Esophagus squamous epithelium (tissue), 5 donors: ENCODE data around the gene P4HA2. TPM values are rescaled to one million over a fixed set of nuclear protein-coding genes. Genes with fewer than 3 reads are reported as not detected.

Experiments used
- DNase-seq: peaks from one replicate; lab custom pipeline; 2025; lab: John Stamatoyannopoulos, UW
- H3K27ac ChIP-seq, 4 donors: fragments of 200-600 bp; sonication (generic); one replicate each; pipeline ENCODE4 v1.5.1; 2016 to 2019; ENCODE audit warnings: mild to moderate bottlenecking in 1 of 4
- H3K27me3 ChIP-seq, 4 donors: fragments of 200-600 bp; sonication (generic); 1 replicate in 3 of 4; 2 replicates in 1 of 4; pipeline versions ENCODE4 v1.5.1 to v1.6.0; 2017 to 2021; ENCODE audit warnings: antibody characterized with exemption in 1 of 4
- H3K36me3 ChIP-seq, 3 donors: fragments of 200-600 bp; sonication (generic); one replicate each; pipeline ENCODE4 v1.5.1; 2016 to 2019
- H3K4me1 ChIP-seq, 3 donors: fragments of 200-600 bp; sonication (generic); one replicate each; pipeline ENCODE4 v1.5.1; 2017 to 2019
- H3K4me3 ChIP-seq, 4 donors: fragments of 200-600 bp; sonication (generic); 1 replicate in 3 of 4; 2 replicates in 1 of 4; pipeline ENCODE4 v1.5.1; 2016 to 2019; ENCODE audit warnings: mild to moderate bottlenecking in 2 of 4, moderate library complexity in 1 of 4
- H3K9me3 ChIP-seq, 3 donors: fragments of 200-600 bp; sonication (generic); one replicate each; pipeline ENCODE4 v1.5.1; 2016 to 2019
- CTCF ChIP-seq, 6 experiments: fragments of 450-650 bp in 4 of 6; fragments of 200-600 bp in 2 of 6; sonication (generic) in 2 of 6; IDR thresholded peaks; one replicate each; pipeline ENCODE4 v1.5.1; 2016 to 2019; ENCODE audit warnings: antibody characterized with exemption in 6 of 6, mild to moderate bottlenecking in 4 of 6, moderate library complexity in 4 of 6
- POLR2A ChIP-seq, 4 donors: fragments of 450-650 bp; IDR thresholded peaks; one replicate each; pipeline ENCODE4 v1.6.1; 2017; ENCODE audit warnings: antibody characterized with exemption in 4 of 4, mild to moderate bottlenecking in 4 of 4, moderate library complexity in 3 of 4
- WGBS, 2 donors: methylation state at CpG; one replicate each; pipeline ENCODE4 v1.1.5; 2018; 5-methylcytosine and 5-hydroxymethylcytosine counted together
- intact Hi-C: fragments of 100-400 bp; cut with DNase I; formaldehyde crosslinking; loops from one replicate; pipeline ENCODE4 v1.15.0; 2022
- total RNA-seq, 4 donors: library from RNA; depleted of rRNA; stranded (reverse); fragments of >200 nt; gene quantifications; one replicate each; pipeline ENCODE4 v1.1.0, GENCODE V29; 2016
- donor health status: DM: yes; HTN: yes; CAD: no.

The P4HA2 gene
- total RNA-seq, 4 donors from 2014 or later = 14.7 to 22.2 (median 16.7) TPM

GRCh38 chr5:132227235-132227484 lies 493 bp downstream of the P4HA2 start:
- Histone ChIP-seq H3K4me3 (peak overlapping the region; percentile 51 to 98 (median 82)), H3K27me3 (peaks cover 0 to 10% (median 0%) of the 10 kb centered on the region in 4 donors), H3K4me1 (peaks cover 13 to 64% (median 43%) of the 10 kb centered on the region in 3 donors), H3K27ac (peak overlapping the region; percentile 81 to 94 (median 92)), H3K9me3 (no peaks in the 10 kb centered on the region), H3K36me3 (no peaks in the 10 kb centered on the region)
- TF ChIP-seq POLR2A (IDR thresholded peaks at IDR 0.05) (no peak), CTCF (IDR thresholded peaks at IDR 0.05) (no peak)
- no CpG with 5 or more reads among the region's 13 CpGs for WGBS, 2 donors
- no peak for DNase-seq
- intact Hi-C loops = no loop called here

GRCh38 chr5:132226516-132227234 lies 978 bp downstream of the P4HA2 start:
- Histone ChIP-seq H3K27me3 (peaks cover 0 to 10% (median 0%) of the 10 kb centered on the region in 4 donors), H3K4me3 (peak overlapping the region; percentile 51 to 98 (median 82)), H3K27ac (peak overlapping the region; percentile 81 to 94 (median 92)), H3K36me3 (no peaks in the 10 kb centered on the region), H3K4me1 (peaks cover 13 to 69% (median 48%) of the 10 kb centered on the region in 3 donors), H3K9me3 (no peaks in the 10 kb centered on the region)
- no peak for DNase-seq
- intact Hi-C loops = no loop called here
- 61 to 63% methylated on average over 8 to 22 of the region's 23 CpGs for WGBS, 2 donors
- TF ChIP-seq POLR2A (IDR thresholded peaks at IDR 0.05) = no peak
- no peak for TF ChIP-seq CTCF (IDR thresholded peaks at IDR 0.05)

- intact Hi-C loops = no loop called here
- peak overlapping the region in 2 of 4 donors; percentile 3 to 24 for H3K4me3 ChIP-seq
These were observed 2.3 kb downstream of the P4HA2 start for GRCh38 chr5:132225165-132226032.

GRCh38 chr5:132224716-132225115 lies 2.9 kb downstream of the P4HA2 start:
- no peak overlapping the region for H3K4me3 ChIP-seq
- H3K4me1 ChIP-seq = peaks cover 13 to 88% (median 58%) of the 10 kb centered on the region in 3 donors
- intact Hi-C loops = no loop called here
- no peak for DNase-seq
- no peaks in the 10 kb centered on the region for H3K9me3 ChIP-seq
- WGBS, 2 donors = 20 to 60% methylated on average over 1 of the region's 1 CpG
- peaks cover 0 to 10% (median 0%) of the 10 kb centered on the region in 4 donors for H3K27me3 ChIP-seq
- no peaks in the 10 kb centered on the region for H3K36me3 ChIP-seq
- no peak for TF ChIP-seq POLR2A (IDR thresholded peaks at IDR 0.05)
- TF ChIP-seq CTCF (IDR thresholded peaks at IDR 0.05) = no peak
- peak overlapping the region; percentile 69 to 92 (median 83) for H3K27ac ChIP-seq

More at GRCh38 chr5:132225165-132226032, 2.3 kb downstream of the P4HA2 start:
- peaks cover 13 to 81% (median 55%) of the 10 kb centered on the region in 3 donors for H3K4me1 ChIP-seq
- TF ChIP-seq POLR2A (IDR thresholded peaks at IDR 0.05) (no peak), CTCF (IDR thresholded peaks at IDR 0.05) (no peak)
- WGBS, 2 donors = 25 to 29% methylated on average over 9 to 12 of the region's 13 CpGs
- no peak for DNase-seq
- peaks cover 0 to 10% (median 0%) of the 10 kb centered on the region in 4 donors for H3K27me3 ChIP-seq
- no peaks in the 10 kb centered on the region for H3K9me3 ChIP-seq
- peak overlapping the region; percentile 69 to 92 (median 83) for H3K27ac ChIP-seq
- no peaks in the 10 kb centered on the region for H3K36me3 ChIP-seq

- intact Hi-C loops = no loop called here
- no peak for TF ChIP-seq POLR2A (IDR thresholded peaks at IDR 0.05)
These were observed 3.8 kb downstream of the P4HA2 start for GRCh38 chr5:132223861-132224260.

More at GRCh38 chr5:132223861-132224260, 3.8 kb downstream of the P4HA2 start:
- WGBS, 2 donors = 79 to 94% methylated on average over 2 of the region's 2 CpGs
- no peak for DNase-seq
- Histone ChIP-seq H3K4me3 (no peak overlapping the region), H3K27ac (peak overlapping the region; percentile 69 to 92 (median 83)), H3K9me3 (no peaks in the 10 kb centered on the region), H3K36me3 (no peaks in the 10 kb centered on the region), H3K4me1 (peaks cover 13 to 89% (median 62%) of the 10 kb centered on the region in 3 donors), H3K27me3 (peaks cover 0 to 10% (median 0%) of the 10 kb centered on the region in 4 donors)
